HG02588 (cell line): Measurements from ENCODE around the gene NGEF.
"Not testable (repeated sequence)": the region's sequence is repeated elsewhere in the genome, so short reads cannot be mapped to it uniquely, and the experiment has no call there.

Experiments used
- ATAC-seq: cut with Tn5 transposase; IDR thresholded peaks from one replicate; pipeline ENCODE4 v1.9.1; 2021; ENCODE audit warnings: mild to moderate bottlenecking, moderate library complexity; ENCODE audit not compliant: unreplicated experiment

The NGEF gene, protein sequence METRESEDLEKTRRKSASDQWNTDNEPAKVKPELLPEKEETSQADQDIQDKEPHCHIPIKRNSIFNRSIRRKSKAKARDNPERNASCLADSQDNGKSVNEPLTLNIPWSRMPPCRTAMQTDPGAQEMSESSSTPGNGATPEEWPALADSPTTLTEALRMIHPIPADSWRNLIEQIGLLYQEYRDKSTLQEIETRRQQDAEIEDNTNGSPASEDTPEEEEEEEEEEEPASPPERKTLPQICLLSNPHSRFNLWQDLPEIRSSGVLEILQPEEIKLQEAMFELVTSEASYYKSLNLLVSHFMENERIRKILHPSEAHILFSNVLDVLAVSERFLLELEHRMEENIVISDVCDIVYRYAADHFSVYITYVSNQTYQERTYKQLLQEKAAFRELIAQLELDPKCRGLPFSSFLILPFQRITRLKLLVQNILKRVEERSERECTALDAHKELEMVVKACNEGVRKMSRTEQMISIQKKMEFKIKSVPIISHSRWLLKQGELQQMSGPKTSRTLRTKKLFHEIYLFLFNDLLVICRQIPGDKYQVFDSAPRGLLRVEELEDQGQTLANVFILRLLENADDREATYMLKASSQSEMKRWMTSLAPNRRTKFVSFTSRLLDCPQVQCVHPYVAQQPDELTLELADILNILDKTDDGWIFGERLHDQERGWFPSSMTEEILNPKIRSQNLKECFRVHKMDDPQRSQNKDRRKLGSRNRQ

DNA sequence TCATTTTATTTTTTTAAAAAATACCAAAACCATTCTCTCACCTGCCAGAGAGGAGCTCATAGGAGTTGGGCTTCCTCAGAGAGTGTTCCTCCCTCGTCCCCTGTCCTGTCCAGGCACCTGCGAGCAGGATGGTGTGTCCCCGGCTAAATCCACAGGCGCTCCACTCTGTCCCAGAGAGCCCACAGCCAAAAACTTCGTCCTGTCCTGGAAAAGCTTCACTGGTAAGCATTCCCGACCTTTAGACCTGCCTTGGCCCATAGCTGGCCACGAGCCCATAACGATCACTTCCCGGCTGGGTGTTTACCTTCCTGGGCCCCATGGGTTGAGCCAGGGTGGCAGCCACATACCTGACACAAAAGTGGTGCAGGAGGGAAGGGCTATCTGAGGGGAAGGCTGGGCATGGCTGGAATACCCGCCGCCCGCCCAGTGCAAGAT, at the start of gene NGEF:
TSS of gene NGEF (minus strand) at position 230 of the 435 bp plus-strand sequence. CDS start 38,366 bp downstream, outside the sequence.
- ATAC-seq: no peak

DNA sequence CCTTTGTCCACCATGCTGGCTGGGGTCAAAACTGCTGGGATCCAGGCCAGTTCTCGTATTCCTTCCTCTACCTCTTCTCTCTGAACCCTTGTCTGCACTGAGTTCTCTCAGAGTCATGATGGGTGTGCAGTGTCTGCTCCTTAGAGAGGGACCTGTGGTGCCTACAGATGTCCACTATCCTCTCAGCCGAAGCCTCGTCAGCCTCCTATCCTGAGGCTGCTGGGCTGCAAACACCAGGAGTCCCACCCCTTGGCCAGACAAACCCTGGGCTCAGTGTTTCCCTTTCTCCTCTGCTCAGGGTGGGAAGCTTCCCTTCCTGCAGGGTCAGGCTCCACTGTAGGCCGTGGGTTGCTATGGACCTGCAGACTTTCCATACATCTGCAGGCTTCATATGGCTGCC, 49.4 kb upstream of the NGEF start:
- no peak for ATAC-seq

DNA sequence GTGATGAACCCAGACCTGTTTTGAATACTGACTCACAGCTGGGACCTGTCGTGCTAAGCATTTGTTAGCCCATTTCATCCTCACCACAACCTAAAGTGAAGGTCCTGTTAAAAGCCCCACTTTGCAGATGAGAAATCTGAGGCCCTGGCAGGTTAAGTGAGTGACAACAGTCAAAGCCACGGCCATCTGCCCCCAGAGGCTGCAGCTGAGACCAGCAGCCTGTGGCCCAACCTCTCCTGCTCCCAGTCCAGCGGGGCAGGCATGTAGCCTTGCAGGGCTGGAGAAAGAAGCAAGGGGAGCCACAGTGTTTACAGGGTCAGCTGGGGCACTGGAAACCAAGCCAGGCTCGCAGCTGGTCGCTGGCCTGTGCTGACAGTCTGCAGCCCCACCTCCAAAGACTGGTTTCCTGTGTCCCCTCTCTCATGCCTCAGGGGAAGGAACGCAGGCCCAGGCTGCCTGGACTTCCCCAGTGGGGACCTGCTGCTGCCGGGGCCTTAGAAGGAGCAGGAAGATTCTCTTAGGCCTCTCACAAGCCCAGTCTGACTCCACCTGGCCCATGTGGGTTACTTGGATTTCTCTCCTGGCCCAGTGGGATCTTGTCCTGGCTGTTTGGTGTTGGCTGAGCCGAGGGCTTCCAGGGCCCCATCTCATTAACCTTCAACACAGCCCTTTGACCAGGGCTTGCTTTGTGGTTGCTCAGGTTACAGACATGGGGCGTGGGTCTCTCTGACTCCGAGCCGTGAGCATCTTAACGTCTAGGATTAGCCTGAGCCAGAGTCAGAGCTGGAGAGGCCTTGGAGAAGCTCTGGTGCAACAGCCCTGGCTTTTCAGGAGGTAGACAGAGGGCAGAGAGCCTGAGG, 48.8 kb upstream of the NGEF start:
- peak; percentile 39 for ATAC-seq

DNA sequence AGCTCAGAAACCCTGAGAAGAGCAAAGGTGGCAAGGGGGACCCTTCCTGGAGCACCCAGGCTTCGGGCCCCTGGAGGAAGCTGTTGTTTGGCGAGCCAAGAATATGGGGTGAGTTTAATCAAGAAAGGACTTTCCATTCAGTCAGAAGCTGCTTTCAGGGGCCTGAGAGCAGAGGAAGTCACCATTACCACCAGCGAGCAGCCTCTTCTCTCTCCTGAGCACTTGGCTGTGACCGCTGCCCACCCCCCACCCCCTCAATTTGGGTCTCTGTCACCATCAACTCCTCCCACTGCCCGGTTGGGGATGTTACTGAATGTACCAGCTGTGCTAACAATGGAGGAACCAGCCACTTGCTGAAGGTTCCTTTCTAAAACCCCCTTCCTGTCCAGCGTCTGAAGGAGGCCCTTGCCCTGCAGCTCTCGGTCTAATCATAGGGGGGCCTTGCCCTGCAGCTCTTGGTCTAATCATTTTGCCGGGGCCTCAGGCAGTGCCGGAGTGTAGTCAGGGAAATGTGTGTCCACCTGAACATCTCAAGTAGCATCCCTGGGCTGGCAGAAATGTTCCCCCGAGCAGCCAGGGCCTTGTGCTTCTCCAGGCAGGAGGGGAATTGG, 48.0 kb upstream of the NGEF start:
- peak; percentile 18 for ATAC-seq

DNA sequence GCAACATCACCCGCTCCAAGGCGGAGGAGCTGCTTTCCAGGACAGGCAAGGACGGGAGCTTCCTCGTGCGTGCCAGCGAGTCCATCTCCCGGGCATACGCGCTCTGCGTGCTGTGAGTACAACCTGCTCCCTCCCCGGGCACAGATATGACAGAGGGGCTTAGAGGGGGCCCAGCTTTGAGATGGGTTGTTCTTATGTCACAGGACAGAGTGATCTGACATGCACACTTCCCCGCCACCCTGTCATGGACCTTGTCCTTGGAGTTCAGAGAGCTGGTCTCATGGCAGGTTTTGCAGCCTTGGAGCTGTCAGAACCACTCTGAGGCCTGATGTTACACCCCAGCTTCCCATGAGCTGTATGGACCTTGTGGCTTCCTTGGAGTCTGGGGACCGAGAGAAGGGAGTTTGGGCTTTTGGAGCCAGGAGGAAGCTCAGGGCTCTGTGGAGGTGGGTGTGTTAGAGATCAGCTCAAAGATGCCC, 47.5 kb upstream of the NGEF start:
- no peak for ATAC-seq

DNA sequence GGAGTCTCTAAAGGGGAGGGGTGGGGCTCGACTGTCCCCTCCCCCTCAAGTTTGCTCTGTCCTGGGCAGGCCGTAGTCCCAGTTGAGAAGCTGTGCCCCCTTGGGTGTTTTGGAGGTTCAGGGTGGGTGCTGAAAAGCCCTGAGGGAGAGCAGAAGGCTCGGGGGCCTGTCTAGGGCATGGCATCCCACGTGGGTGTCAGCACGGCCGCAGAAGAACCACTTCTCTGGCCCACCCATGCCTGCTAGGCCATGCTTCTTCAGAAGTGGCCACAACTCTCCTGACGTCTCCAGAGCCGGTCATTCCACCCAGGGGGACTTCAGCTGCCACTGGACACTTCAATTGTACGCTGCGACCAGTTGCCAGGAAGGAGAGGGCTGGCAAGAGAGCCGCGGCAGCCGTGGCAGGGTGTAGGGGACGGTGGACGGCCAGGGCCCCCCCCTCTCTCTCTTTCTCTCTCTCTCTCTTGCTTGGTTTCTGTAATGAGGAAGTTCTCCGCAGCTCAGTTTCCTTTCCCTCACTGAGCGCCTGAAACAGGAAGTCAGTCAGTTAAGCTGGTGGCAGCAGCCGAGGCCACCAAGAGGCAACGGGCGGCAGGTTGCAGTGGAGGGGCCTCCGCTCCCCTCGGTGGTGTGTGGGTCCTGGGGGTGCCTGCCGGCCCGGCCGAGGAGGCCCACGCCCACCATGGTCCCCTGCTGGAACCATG, 46.9 kb upstream of the NGEF start, which contains the start of gene INPP5D:
TSS of gene INPP5D (plus strand) at position 546 of the 704 bp plus-strand sequence. CDS start at position 683, 137 bp downstream.
- ATAC-seq: peak; percentile 36

DNA sequence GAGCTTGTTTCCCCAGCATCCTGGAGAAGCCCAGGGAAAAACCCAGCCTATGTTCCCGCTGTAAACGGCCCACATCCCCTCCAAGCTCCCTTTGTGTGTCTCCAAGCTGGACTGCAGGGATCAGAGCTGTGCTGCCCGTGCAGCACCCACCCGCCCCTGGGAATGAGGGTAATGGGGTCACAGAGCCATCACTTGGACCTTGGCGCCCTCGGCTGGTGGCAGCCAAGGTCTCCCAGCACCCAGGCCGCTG, 46.4 kb upstream of the NGEF start:
- no peak for ATAC-seq

DNA sequence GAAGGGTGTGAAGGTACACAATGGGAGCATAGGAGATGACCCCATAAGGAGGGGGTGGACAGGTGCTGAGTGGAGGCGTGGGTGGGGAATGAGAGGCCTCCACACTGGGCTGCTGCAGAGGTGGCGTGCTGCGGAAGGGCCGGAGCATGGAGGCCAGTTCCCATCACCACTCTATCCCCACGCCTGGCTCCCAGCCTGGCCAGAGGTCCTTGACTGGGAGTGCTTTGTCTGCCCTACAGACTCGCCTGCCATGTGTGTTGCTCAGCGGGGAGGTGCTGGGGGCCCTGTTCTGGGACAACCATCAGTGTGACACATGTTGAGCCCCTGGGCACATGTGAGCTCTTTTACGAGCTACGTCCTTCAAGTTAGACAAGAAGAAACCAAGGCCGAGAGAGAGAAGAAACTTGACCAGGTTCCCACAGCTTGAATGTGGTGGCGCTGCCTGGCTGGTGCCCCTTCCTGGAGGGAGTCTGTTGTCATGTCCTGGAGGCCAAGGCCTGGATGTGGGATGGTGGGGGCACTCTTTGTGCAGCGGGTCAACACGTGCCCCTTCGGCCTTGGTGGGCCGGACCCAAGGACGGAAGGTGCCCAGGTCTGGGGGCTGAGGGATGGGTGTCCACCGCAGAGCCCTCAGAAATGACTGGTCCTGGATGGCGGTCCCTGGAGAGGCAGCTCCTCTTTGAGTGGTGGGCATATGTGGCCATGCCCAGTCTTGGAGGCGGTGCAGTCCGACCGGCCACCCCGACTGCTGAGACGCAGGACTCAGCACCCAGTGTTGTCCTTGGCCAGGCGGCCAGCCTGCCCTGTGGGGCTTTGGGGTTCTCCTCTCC, 45.9 kb upstream of the NGEF start:
- ATAC-seq: no peak

DNA sequence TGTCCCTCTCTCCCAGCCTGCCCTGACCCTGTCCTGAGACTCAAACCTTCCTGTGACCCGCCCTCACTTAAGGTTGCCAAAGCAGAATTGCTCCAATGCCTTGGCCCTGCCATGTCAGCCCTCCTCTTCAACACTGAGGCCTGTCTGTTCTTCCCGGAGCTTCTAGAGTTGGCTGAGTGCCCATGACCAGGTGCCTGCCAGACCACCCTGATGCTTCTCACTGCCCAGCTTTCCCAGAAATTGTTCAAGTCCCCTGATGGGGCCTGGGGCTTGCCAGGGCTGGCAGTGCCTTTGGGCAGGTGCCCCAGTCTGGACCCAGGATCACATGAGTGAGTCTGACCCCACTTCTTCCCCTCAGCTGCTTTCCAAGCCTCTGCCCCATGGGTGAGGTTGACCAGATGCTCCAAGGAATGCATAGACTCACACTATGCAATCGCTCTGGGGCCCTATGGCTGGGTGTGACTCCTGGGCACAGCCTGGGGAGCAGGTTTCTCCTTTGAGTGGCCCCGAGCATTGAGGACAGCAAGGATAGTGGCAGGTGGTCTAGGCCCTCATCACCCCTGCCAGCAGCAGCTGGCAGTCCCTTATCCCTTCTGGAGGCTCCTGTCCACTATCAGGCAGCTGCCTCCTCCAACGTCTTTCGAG, 44.0 kb upstream of the NGEF start:
- ATAC-seq: no peak

DNA sequence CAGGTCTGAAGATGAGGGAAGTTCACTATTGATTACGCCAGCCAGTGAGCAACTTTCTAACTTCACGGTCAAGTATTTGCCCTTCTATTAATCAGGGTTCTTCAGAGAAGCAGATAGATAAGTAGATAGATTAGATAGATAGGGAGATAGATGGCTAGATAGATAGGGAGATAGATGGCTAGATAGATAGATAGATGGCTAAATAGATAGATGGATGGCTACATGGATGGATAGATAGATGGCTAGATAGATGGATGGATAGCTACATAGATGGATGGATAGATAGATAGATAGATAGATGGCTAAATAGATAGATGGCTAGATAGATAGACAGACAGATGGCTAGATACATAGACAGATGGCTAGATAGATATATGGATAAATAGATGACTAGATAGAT, 42.3 kb upstream of the NGEF start:
- ATAC-seq: no peak

DNA sequence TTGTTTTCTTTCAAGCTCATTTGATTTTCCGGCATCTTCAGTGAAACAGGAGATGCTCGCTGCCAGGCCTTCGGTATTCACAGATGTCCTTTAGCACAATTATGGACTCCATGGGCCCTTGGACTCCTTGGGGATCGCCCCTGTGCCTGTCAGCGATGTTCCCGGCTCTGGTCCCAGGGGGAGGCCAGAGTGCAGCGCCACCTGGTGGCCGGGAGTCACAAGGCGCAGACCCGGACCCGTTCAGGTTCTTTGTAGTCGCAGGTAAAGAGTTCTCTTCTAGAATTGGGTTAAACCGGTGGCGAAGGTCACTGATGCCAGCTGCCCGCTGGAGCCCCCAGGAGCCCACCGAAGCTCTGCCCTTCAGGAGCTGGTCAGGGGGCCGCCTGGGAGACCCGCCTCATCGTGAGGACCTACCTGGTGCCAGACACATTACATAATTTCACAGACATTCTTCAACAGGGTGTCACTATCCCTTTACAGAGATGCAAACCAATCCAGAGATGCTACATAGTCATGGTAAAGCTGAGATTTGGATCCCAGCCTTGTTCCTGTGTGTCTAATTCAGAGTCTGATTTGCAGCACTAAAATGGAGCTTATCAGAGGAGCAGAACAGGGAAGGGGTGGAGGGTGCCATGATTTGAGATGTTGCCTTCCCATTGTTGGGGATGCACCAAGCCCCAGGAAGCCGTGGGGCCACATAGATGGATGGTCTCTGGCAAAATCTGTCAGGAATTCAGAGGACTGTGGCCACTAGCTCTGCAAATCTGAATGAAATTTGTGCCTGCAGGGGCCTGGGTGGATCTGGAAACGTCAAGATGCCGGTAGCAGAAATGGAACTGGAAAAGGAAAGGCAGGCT, 41.1 kb upstream of the NGEF start:
- ATAC-seq: peak; percentile 42

DNA sequence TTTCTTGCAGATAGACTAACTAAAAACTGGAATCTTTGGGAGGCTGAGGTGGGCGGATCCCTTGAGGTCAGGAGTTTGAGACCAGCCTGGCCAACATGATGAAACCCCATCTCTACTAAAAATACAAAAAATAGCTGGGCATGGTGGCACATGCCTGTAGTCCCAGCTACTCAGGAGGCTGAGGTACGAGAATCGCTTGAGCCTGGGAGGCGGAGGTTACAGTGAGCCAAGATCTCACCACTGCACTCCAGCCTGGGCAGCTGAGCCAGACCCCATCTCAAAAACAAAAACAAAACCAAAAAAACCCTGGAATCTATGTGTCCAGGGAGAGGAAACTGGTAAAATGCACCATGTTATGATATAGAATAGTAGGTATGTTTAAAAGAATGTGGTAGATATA, 39.5 kb upstream of the NGEF start:
- ATAC-seq: not testable (repeated sequence)

DNA sequence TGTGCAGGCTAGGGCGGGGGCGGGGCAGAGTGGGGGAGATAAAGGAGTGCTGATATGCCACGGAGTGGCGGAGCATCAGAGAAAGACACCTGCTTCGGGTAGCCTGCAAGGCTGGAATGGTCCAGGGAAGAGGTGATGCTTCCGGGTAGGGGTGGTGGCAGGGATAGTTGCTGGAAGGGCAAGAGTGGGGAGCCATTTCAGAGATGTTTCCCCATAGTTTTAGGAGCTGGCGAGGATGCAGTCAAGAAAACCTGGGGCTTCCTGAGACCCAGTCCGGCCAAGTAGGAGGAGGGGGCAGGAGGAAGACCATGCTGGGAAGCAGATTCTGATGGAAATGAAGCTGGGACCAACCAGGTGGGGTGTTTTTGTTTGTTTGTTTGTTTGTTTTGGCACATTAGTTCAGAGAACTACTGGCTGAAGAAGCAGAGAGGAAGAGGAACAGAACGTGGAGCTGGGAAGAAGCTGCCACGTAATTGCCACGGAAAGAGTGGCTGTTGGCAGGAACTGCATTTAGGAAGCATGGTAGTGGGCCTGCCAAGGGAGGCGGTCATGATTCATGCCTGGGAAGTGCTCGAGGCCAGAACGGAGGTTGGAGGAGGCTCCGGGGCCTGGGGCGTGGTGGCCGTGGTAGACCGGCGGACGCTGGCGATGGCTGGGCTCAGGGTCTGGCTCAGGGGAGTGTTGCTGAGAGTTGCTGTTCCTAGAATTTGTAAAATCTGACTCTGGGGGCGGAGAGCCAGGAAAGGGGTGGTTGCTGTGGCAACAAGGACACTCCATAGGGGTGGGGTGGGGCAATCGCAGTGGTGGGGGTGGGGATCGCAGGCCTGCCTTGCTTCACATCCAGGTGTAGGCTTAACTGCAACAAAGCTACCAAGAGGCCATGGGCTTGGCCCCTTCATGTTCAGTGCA, 38.4 kb upstream of the NGEF start:
- ATAC-seq: no peak

DNA sequence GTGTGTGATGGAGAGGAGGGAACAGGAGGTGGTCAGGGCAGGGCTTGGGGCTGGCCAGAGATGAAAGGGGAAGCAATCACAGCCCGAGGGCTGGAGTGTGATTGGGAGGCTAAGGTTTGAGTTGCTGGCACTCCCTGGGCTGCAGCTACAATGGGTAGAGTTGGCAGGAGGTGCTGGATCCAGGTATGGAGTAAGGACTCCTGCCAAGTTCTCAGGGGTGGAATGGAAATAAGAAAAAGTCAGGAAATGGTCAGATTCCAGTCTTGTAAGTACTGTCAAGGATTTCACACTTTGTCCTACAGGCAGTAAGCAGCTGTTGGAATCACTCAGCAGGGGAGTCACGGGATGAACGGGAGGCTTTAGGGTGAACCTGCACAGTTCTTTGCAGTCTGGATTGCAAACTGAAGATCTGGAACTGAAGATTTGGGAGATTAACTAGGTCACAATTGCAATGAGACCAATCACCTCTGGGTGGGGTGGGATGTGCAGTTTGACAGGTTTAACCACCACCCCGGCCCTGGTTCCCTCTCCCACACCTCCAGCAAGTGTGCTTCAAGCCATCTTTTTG, 36.2 kb upstream of the NGEF start:
- no peak for ATAC-seq

DNA sequence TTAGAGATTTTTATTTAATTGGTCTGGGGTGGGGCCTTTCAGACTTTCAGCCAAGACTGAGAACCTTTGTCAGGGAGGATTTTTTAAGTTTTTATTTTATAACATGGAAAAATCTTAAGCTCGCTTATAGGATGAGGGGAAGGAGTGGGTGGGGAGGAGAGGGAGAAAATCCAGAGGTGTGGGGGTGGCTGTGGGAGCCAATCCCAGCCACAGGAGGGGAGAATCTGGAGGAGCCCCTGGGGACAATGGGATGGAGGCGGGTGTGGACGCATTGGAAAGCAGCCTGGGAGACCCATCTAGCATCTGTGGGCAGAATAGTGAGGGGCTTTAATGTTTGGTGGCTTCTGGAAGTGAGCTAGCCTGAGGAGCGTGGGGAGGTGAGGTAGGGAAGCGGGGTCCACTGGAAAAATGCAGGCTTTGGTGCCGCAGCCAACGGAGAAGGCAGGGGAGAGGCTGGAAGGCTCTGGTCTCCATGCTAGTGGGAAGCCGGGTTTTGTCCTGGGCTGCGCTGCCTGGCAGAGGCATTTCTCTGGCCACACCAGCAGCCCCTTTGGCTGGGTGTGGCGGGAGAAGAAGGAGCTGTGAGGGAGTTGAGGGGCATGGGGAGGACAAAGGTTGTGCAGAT, 35.6 kb upstream of the NGEF start:
- ATAC-seq: no peak

DNA sequence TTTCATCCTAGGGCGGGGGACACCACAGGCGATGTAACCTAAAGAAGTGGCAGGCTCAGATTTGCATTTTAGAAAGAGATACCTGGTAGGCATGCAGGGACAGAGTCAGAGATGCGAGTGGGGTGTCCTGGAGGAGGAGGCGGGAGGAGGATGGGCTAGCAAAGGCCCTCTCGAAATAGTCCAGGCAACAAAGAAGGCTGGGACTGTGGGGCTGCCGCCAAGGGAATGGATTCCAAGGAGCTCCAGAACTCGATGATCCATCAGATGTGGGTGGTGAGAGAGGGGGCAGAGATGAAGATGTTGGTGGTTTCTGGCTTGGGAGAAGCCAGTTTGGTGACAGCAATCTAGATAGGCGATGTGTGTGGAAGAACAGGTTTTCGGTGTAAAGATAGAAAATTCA, 34.6 kb upstream of the NGEF start:
- ATAC-seq: no peak
